Measurements from ENCODE around the gene SLC9A9. TPM values are rescaled to one million over a fixed set of nuclear protein-coding genes. Genes with fewer than 3 reads are reported as not detected.

Gene SLC9A9
- polyA plus RNA-seq, 1 donor (not counting 4 experiments of a cell fraction or from before 2014, with no cell fraction given) = 5.2 TPM

GRCh38 chr3:143883151-143883550, 34.9 kb upstream of the SLC9A9 start:
- no peak overlapping the region for H3K27ac ChIP-seq (ENCODE audit: control insufficient read depth, insufficient read depth, low read length)
- no peaks in the 10 kb centered on the region for H3K79me2 ChIP-seq (ENCODE audit: control insufficient read depth, insufficient read depth, low read length)
- peaks cover 7% of the 10 kb centered on the region for H3K4me1 ChIP-seq (ENCODE audit: control insufficient read depth, extremely low read depth, insufficient read depth, low read length)
- peak overlapping the region; percentile 61 for H2AFZ ChIP-seq (ENCODE audit: control insufficient read depth, low read length)
- H3K27me3 ChIP-seq (ENCODE audit: control insufficient read depth, extremely low read depth, insufficient read depth, low read length) = no peaks in the 10 kb centered on the region
- H3K36me3 ChIP-seq (ENCODE audit: control insufficient read depth in 2 of 2, extremely low read depth in 1 of 2, insufficient read depth in 2 of 2, low read length in 2 of 2) = no peaks in the 10 kb centered on the region
- no peaks in the 10 kb centered on the region for H3K9me1 ChIP-seq (ENCODE audit: control insufficient read depth, extremely low read depth, insufficient read depth, low read length)
- TF ChIP-seq CTCF (optimal IDR thresholded peaks at IDR 0.05 in 1 of 3, IDR thresholded peaks at IDR 0.05 in 1 of 3, conservative IDR thresholded peaks at IDR 0.05 in 1 of 3; ENCODE audit: extremely low read depth in 1 of 3, insufficient read depth in 2 of 3, low read length in 3 of 3) (no peak), EZH2 (IDR thresholded peaks at IDR 0.05; ENCODE audit: low read length) (no peak)
- no peak overlapping the region for H3K9ac ChIP-seq (ENCODE audit: control insufficient read depth, extremely low read depth, insufficient read depth, low read length)
- FAIRE-seq = peak; percentile 71
- dilution Hi-C loops (cut with MboI; ENCODE audit: extremely low pct_ligation_motif_present, low sequenced_read_pairs) = no loop called here
- no peak for DNase-seq (ENCODE audit: low read depth, low spot score)
- no peaks in the 10 kb centered on the region for H4K20me1 ChIP-seq (ENCODE audit: control insufficient read depth, extremely low read depth, insufficient read depth, low read length)
- peak overlapping the region; percentile 49 for H3K4me2 ChIP-seq (ENCODE audit: control insufficient read depth, extremely low read depth, insufficient read depth, low read depth, low read length)
- no peak overlapping the region for H3K4me3 ChIP-seq (ENCODE audit: control insufficient read depth in 2 of 3, extremely low read depth in 1 of 3, insufficient read depth in 2 of 3, low read depth in 1 of 3, low read length in 3 of 3)
- H3K9me3 ChIP-seq (ENCODE audit: control insufficient read depth, low read depth, low read length) = no peaks in the 10 kb centered on the region

- H3K36me3 ChIP-seq (ENCODE audit: control insufficient read depth in 2 of 2, extremely low read depth in 1 of 2, insufficient read depth in 2 of 2, low read length in 2 of 2) = no peaks in the 10 kb centered on the region
- dilution Hi-C loops (cut with MboI; ENCODE audit: extremely low pct_ligation_motif_present, low sequenced_read_pairs) = no loop called here
- DNase-seq (ENCODE audit: low read depth, low spot score) = no peak
- H3K9ac ChIP-seq (ENCODE audit: control insufficient read depth, extremely low read depth, insufficient read depth, low read length) = no peak overlapping the region
- H3K9me1 ChIP-seq (ENCODE audit: control insufficient read depth, extremely low read depth, insufficient read depth, low read length) = no peaks in the 10 kb centered on the region
- no peak overlapping the region for H3K4me2 ChIP-seq (ENCODE audit: control insufficient read depth, extremely low read depth, insufficient read depth, low read depth, low read length)
- H3K4me1 ChIP-seq (ENCODE audit: control insufficient read depth, extremely low read depth, insufficient read depth, low read length) = peaks cover 7% of the 10 kb centered on the region
- no peak for FAIRE-seq
- H3K9me3 ChIP-seq (ENCODE audit: control insufficient read depth, low read depth, low read length) = no peaks in the 10 kb centered on the region
- H4K20me1 ChIP-seq (ENCODE audit: control insufficient read depth, extremely low read depth, insufficient read depth, low read length) = no peaks in the 10 kb centered on the region
- H3K4me3 ChIP-seq (ENCODE audit: control insufficient read depth in 2 of 3, extremely low read depth in 1 of 3, insufficient read depth in 2 of 3, low read depth in 1 of 3, low read length in 3 of 3) = no peak overlapping the region
- TF ChIP-seq EZH2 (IDR thresholded peaks at IDR 0.05; ENCODE audit: low read length) (no peak), CTCF (optimal IDR thresholded peaks at IDR 0.05 in 1 of 3, IDR thresholded peaks at IDR 0.05 in 1 of 3, conservative IDR thresholded peaks at IDR 0.05 in 1 of 3; ENCODE audit: extremely low read depth in 1 of 3, insufficient read depth in 2 of 3, low read length in 3 of 3) (no peak)
- H3K27me3 ChIP-seq (ENCODE audit: control insufficient read depth, extremely low read depth, insufficient read depth, low read length) = no peaks in the 10 kb centered on the region
- no peak overlapping the region for H3K27ac ChIP-seq (ENCODE audit: control insufficient read depth, insufficient read depth, low read length)
- no peaks in the 10 kb centered on the region for H3K79me2 ChIP-seq (ENCODE audit: control insufficient read depth, insufficient read depth, low read length)
- H2AFZ ChIP-seq (ENCODE audit: control insufficient read depth, low read length) = no peak overlapping the region
These were observed 32.8 kb upstream of the SLC9A9 start for GRCh38 chr3:143881095-143881494.

All from keratinocyte (primary cell).